Measurements from ENCODE around the gene B4GALT4.

GRCh38 chr3:119173325-119173724 lies 67.4 kb downstream of the B4GALT4 start, which contains the start of gene UPK1B:
- TF ChIP-seq EZH2phosphoT487 (IDR thresholded peaks at IDR 0.05; ENCODE audit: low read length) (no peak), CTCF (IDR thresholded peaks at IDR 0.05; ENCODE audit: low read length) (no peak), EZH2 (optimal IDR thresholded peaks at IDR 0.05; ENCODE audit: low read depth, low read length) (no peak)
